PC-9 (cell line): ENCODE data around the gene ALKBH3. TPM values are rescaled to one million over a fixed set of nuclear protein-coding genes. Genes with fewer than 3 reads are reported as not detected.

Experiments
- BruUV-seq: library from RNA; stranded (reverse); fragments of 400-500 nt; replicated peaks from 2 replicates; lab custom pipeline; 2021; lab: Mats Ljungman, UMichigan
- CTCF ChIA-PET: fragments of 300-600 bp; sonication (Branson Sonifier 250); formaldehyde crosslinking; loops from one replicate; lab custom pipeline; 2022; ENCODE audit warnings: antibody characterized with exemption; lab: Charles Lee
- POLR2A ChIA-PET: fragments of 300-600 bp; sonication (Branson Sonifier 250); formaldehyde crosslinking; loops from one replicate; lab custom pipeline; 2022; ENCODE audit warnings: antibody characterized with exemption; ENCODE audit not compliant: unreplicated experiment; lab: Charles Lee
- DNase-seq, 2 experiments: peaks; one replicate each; pipeline versions ENCODE4 v3.0.0 to v3.0.0-alpha.2; 2015 to 2022; ENCODE audit warnings: mixed read lengths in 1 of 2
- H2AFZ ChIP-seq: fragments of 200-600 bp; sonication (generic); 2 replicates; pipeline ENCODE4 v1.8.1; 2017; ENCODE audit warnings: antibody characterized with exemption
- H3F3A ChIP-seq: fragments of 200-600 bp; sonication (generic); 2 replicates; pipeline ENCODE4 v1.8.1; 2017; ENCODE audit warnings: antibody characterized with exemption, mild to moderate bottlenecking, low read depth; ENCODE audit not compliant: insufficient read depth
- H3K27ac ChIP-seq: fragments of 200-600 bp; sonication (generic); 2 replicates; pipeline ENCODE4 v1.6.1; 2016; ENCODE audit warnings: mixed run types
- H3K27me3 ChIP-seq: fragments of 200-600 bp; sonication (generic); 2 replicates; pipeline ENCODE4 v1.6.1; 2016; ENCODE audit warnings: low read depth, mixed run types; ENCODE audit not compliant: insufficient read depth
- H3K36me3 ChIP-seq: fragments of 200-600 bp; sonication (generic); 2 replicates; pipeline ENCODE4 v1.6.1; 2016; ENCODE audit warnings: low read depth, mixed run types
- H3K4me1 ChIP-seq: fragments of 200-600 bp; sonication (generic); replicated peaks from 2 replicates; pipeline ENCODE4 v1.6.1; 2016; ENCODE audit warnings: mixed run types; ENCODE audit not compliant: insufficient read depth
- H3K4me2 ChIP-seq: fragments of 200-600 bp; sonication (generic); 2 replicates; pipeline ENCODE4 v1.6.1; 2017; ENCODE audit warnings: mixed run types
- H3K4me3 ChIP-seq: fragments of 200-600 bp; sonication (generic); 2 replicates; pipeline ENCODE4 v1.6.1; 2016; ENCODE audit warnings: mixed run types
- H3K79me2 ChIP-seq: fragments of 200-600 bp; sonication (generic); 2 replicates; pipeline ENCODE4 v1.6.1; 2017; ENCODE audit warnings: low read depth, mixed run types
- H3K9me2 ChIP-seq: fragments of 200-600 bp; sonication (generic); 2 replicates; pipeline ENCODE4 v1.8.1; 2017; ENCODE audit warnings: mild to moderate bottlenecking; ENCODE audit not compliant: insufficient read depth
- H3K9me3 ChIP-seq: fragments of 200-600 bp; sonication (generic); 2 replicates; pipeline ENCODE4 v1.8.1; 2016; ENCODE audit warnings: low read depth; ENCODE audit not compliant: insufficient read depth
- H4K20me1 ChIP-seq: fragments of 200-600 bp; sonication (generic); 2 replicates; pipeline ENCODE4 v1.8.1; 2017; ENCODE audit not compliant: insufficient read depth
- CTCF ChIP-seq: fragments of 200-600 bp; sonication (generic); conservative IDR thresholded peaks from 2 replicates; pipeline ENCODE4 v1.6.1; 2017; ENCODE audit warnings: mixed run types, antibody characterized with exemption, mild to moderate bottlenecking, moderate library complexity
- EZH2 ChIP-seq: fragments of 200-600 bp; sonication (generic); IDR thresholded peaks from 2 replicates; pipeline ENCODE4 v1.8.0; 2017; ENCODE audit warnings: antibody characterized with exemption, low read depth
- intact Hi-C: fragments of 100-400 bp; cut with micrococcal nuclease; formaldehyde crosslinking; loops from one replicate; pipeline ENCODE4 v1.10.0; 2022; ENCODE audit not compliant: unreplicated experiment
- total RNA-seq: library from RNA; stranded (reverse); gene quantifications from 2 replicates; pipeline ENCODE4 v1.2.3, GENCODE V29; 2021

The ALKBH3 gene
- total RNA-seq, 1 experiment from 2014 or later: 47.3 TPM

GRCh38 chr11:43922744-43923405, 42.2 kb downstream of the ALKBH3 start:
- Histone ChIP-seq H2AFZ (no peak overlapping the region), H3K9me3 (no peaks in the 10 kb centered on the region), H3K36me3 (no peaks in the 10 kb centered on the region), H3K4me2 (no peak overlapping the region), H3K27ac (no peak overlapping the region), H3K9me2 (no peaks in the 10 kb centered on the region), H3K4me3 (no peak overlapping the region), H3K27me3 (no peaks in the 10 kb centered on the region), H3F3A (peaks cover 20% of the 10 kb centered on the region), H4K20me1 (no peaks in the 10 kb centered on the region), H3K79me2 (no peaks in the 10 kb centered on the region), H3K4me1 (peaks cover 22% of the 10 kb centered on the region)
- no peak for TF ChIP-seq CTCF
- TF ChIP-seq EZH2: no peak
- ChIA-PET CTCF (no interaction called here), POLR2A (no interaction called here)
- no peak for DNase-seq
- intact Hi-C loops: loop anchor here (10.0 kb wide), 1 partner anchor 642 kb away; the partner anchor contains the start of gene CD82
- BruUV-seq: no TSS peak

DNA sequence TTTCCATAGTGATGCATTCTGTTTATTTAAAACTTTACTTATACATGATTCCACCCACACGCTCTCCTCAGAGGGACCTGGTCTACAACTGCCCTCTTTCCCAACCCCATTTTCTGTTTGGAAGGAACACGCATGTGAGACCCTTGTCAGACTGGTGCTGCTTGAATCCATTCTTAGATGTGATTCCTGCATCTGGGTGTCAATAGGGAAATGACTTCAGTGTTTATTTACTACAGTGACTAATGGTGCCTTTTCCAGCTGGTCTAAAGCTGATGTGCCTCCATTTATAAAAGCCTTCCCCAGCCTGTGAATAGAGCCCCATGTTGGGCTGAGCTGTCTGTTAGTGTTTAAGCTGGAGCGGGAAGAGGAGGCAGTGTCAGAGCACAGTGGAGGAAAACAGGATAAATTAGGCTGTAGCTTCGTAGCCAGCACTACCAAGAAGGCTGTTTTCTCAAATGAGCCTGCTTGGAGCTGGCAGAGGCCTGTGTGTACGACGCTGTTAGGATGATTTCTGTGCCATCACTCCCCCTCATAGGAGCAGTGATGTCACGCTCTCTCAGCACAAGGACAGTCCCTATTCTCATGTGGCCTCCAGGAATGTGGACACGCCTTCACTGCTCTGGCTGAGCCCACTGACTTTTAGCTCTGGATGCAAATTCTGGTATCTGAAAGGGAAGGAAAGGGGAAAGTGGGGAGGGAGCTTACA, 42.9 kb downstream of the ALKBH3 start:
- H4K20me1 ChIP-seq: no peaks in the 10 kb centered on the region
- H3K27ac ChIP-seq: no peak overlapping the region
- H3K27me3 ChIP-seq: no peaks in the 10 kb centered on the region
- no TSS peak for BruUV-seq
- H3K4me3 ChIP-seq: no peak overlapping the region
- no peaks in the 10 kb centered on the region for H3K9me2 ChIP-seq
- no peak for DNase-seq
- no peaks in the 10 kb centered on the region for H3K9me3 ChIP-seq
- CTCF ChIA-PET: no interaction called here
- TF ChIP-seq EZH2 (no peak), CTCF (no peak)
- H3K36me3 ChIP-seq: no peaks in the 10 kb centered on the region
- H3K79me2 ChIP-seq: no peaks in the 10 kb centered on the region
- H3K4me2 ChIP-seq: no peak overlapping the region
- POLR2A ChIA-PET: no interaction called here
- peaks cover 20% of the 10 kb centered on the region for H3F3A ChIP-seq
- H3K4me1 ChIP-seq: peaks cover 22% of the 10 kb centered on the region
- intact Hi-C loops: loop anchor here (10.0 kb wide), 1 partner anchor 641 kb away; the partner anchor contains the start of gene CD82
- no peak overlapping the region for H2AFZ ChIP-seq

- no peak for DNase-seq
- Histone ChIP-seq H2AFZ (no peak overlapping the region), H3K79me2 (no peaks in the 10 kb centered on the region), H3K4me2 (no peak overlapping the region), H3K9me3 (no peaks in the 10 kb centered on the region), H3K27ac (no peak overlapping the region), H3K9me2 (no peaks in the 10 kb centered on the region), H3K36me3 (no peaks in the 10 kb centered on the region), H3K4me3 (no peak overlapping the region), H4K20me1 (no peaks in the 10 kb centered on the region), H3K4me1 (peaks cover 22% of the 10 kb centered on the region), H3F3A (peaks cover 20% of the 10 kb centered on the region), H3K27me3 (no peaks in the 10 kb centered on the region)
- POLR2A ChIA-PET: interaction anchor here (0.7 kb wide), 1 partner anchor 91 kb away, joined by 3 read pairs; no protein-coding TSS in a partner anchor
- CTCF ChIA-PET: no interaction called here
- no TSS peak for BruUV-seq
- TF ChIP-seq CTCF: no peak
- no peak for TF ChIP-seq EZH2
- intact Hi-C loops: loop anchor here (10.0 kb wide), 1 partner anchor 641 kb away; the partner anchor contains the start of gene CD82
Measured at GRCh38 chr11:43924112-43924855, 43.7 kb downstream of the ALKBH3 start.
